OCI-M2 (cell line): ENCODE measurements around the gene KYAT1.
"Not testable (repeated sequence)": the region's sequence is repeated elsewhere in the genome, so short reads cannot be mapped to it uniquely, and the experiment has no call there.

Source experiments
- DNase-seq: peaks from one replicate; lab custom pipeline; 2025; ENCODE audit not compliant: unreplicated experiment; lab: John Stamatoyannopoulos, UW

KYAT1 gene

GRCh38 chr9:128820665-128821583 is 60.8 kb downstream of the KYAT1 start:
- no peak for DNase-seq

- DNase-seq, result no peak
Measured at GRCh38 chr9:128819716-128820664, 61.8 kb downstream of the KYAT1 start.

GRCh38 chr9:128818839-128819715 is 62.7 kb downstream of the KYAT1 start:
- DNase-seq, result no peak

- DNase-seq, result peak; percentile 79
Measured at GRCh38 chr9:128818099-128818838, 63.5 kb downstream of the KYAT1 start, which contains the start of gene ENDOG. Gene ENDOG (plus strand): TSS chr9:128818500. CDS start chr9:128818685, 185 bp downstream.

GRCh38 chr9:128810873-128811272 is 70.9 kb downstream of the KYAT1 start:
- no peak for DNase-seq

- no peak for DNase-seq
Measured at GRCh38 chr9:128809831-128810230, 71.9 kb downstream of the KYAT1 start.

- no peak for DNase-seq
Measured at GRCh38 chr9:128809036-128809599, 72.6 kb downstream of the KYAT1 start.

- no peak for DNase-seq
Measured at GRCh38 chr9:128808543-128808942, 73.2 kb downstream of the KYAT1 start.

- no peak for DNase-seq
Measured at GRCh38 chr9:128807827-128808226, 73.9 kb downstream of the KYAT1 start.

GRCh38 chr9:128805661-128806060 is 76.1 kb downstream of the KYAT1 start:
- no peak for DNase-seq

- DNase-seq, result no peak
Measured at GRCh38 chr9:128802482-128802881, 79.3 kb downstream of the KYAT1 start.

GRCh38 chr9:128800061-128800460 is 81.7 kb downstream of the KYAT1 start:
- no peak for DNase-seq

- DNase-seq, result no peak
Measured at GRCh38 chr9:128798896-128799295, 82.9 kb downstream of the KYAT1 start.

- DNase-seq, result not testable (repeated sequence)
Measured at GRCh38 chr9:128794961-128795360, 86.8 kb downstream of the KYAT1 start.

- DNase-seq, result no peak
Measured at GRCh38 chr9:128792978-128793686, 88.6 kb downstream of the KYAT1 start.

GRCh38 chr9:128792134-128792533 is 89.6 kb downstream of the KYAT1 start:
- no peak for DNase-seq

GRCh38 chr9:128790536-128790935 is 91.2 kb downstream of the KYAT1 start:
- DNase-seq, result no peak

GRCh38 chr9:128788445-128788844 is 93.3 kb downstream of the KYAT1 start:
- no peak for DNase-seq

GRCh38 chr9:128787659-128788058 is 94.1 kb downstream of the KYAT1 start:
- no peak for DNase-seq
